B cell (primary cell): ENCODE data around the gene SDC4.

Source experiments
- CTCF ChIP-seq: fragments of 200-600 bp; IDR thresholded peaks from one replicate; pipeline ENCODE4 v1.8.0; 2022; ENCODE audit warnings: antibody characterized with exemption, mild to moderate bottlenecking
- EZH2 ChIP-seq: IDR thresholded peaks from 2 replicates; pipeline ENCODE4 v1.6.1; 2012; ENCODE audit warnings: borderline replicate concordance, low read depth, mild to moderate bottlenecking, moderate library complexity, low read length; ENCODE audit not compliant: insufficient read depth, poor library complexity, severe bottlenecking

DNA sequence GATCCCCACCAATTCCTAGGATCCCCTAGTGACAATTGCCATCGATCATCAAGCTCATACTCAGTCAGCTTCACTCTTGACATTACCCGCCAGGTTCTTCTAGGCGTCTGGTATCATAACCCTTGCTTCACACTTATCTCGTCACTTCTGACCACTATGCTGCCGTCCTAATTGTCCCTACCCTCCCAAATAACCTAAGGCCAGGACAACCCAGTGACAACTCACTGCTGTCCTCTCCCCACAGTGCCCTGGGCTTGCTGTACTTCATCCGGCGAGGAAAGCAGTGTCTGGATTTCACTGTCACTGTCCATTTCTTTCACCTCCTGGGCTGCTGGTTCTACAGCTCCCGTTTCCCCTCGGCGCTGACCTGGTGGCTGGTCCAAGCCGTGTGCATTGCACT is 18.4 kb upstream of the SDC4 start:
- no peak for TF ChIP-seq CTCF
- TF ChIP-seq EZH2, result no peak
